ENCODE data around the gene ILKAP.

Gene ILKAP

GRCh38 chr2:238121511-238122286 lies 81.8 kb downstream of the ILKAP start:
- DNase-seq = no peak

- no peak for DNase-seq
Observed at GRCh38 chr2:238120463-238121298, 82.8 kb downstream of the ILKAP start.

Data from activated effector memory CD4-positive, alpha-beta T cell treated with Interleukin-2 at 50 U/mL for 16 hours (primary cell).